HG03457 (cell line): Measurements from ENCODE around the gene CCL8.
"Not testable (repeated sequence)": the region's sequence is repeated elsewhere in the genome, so short reads cannot be mapped to it uniquely, and the experiment has no call there.

Experiments
- ATAC-seq: cut with Tn5 transposase; IDR thresholded peaks from one replicate; pipeline ENCODE4 v1.9.1; 2021; ENCODE audit warnings: moderate number of reproducible peaks; ENCODE audit not compliant: unreplicated experiment

The CCL8 gene

GRCh38 chr17:34313164-34313563, 6.1 kb upstream of the CCL8 start:
- ATAC-seq: no peak

GRCh38 chr17:34314279-34314678, 5.0 kb upstream of the CCL8 start:
- no peak for ATAC-seq

GRCh38 chr17:34318474-34318873, 761 bp upstream of the CCL8 start:
- ATAC-seq: no peak

- no peak for ATAC-seq
Observed at GRCh38 chr17:34321964-34322363, 2.7 kb downstream of the CCL8 start.

- not testable (repeated sequence) for ATAC-seq
Observed at GRCh38 chr17:34327580-34327979, 8.3 kb downstream of the CCL8 start.

GRCh38 chr17:34337701-34338100, 18.5 kb downstream of the CCL8 start:
- ATAC-seq: no peak

GRCh38 chr17:34339138-34339770, 20.0 kb downstream of the CCL8 start:
- ATAC-seq: no peak

GRCh38 chr17:34341916-34342315, 22.7 kb downstream of the CCL8 start:
- no peak for ATAC-seq

- no peak for ATAC-seq
Observed at GRCh38 chr17:34347063-34347462, 27.8 kb downstream of the CCL8 start.

- no peak for ATAC-seq
Observed at GRCh38 chr17:34349751-34350150, 30.5 kb downstream of the CCL8 start.

GRCh38 chr17:34351096-34351495, 31.9 kb downstream of the CCL8 start:
- no peak for ATAC-seq

GRCh38 chr17:34352191-34352590, 33.0 kb downstream of the CCL8 start:
- ATAC-seq: no peak

GRCh38 chr17:34354637-34355036, 35.4 kb downstream of the CCL8 start:
- ATAC-seq: no peak

GRCh38 chr17:34356194-34356593, 37.0 kb downstream of the CCL8 start, which contains the start of gene CCL13:
Gene CCL13 (plus strand): TSS chr17:34356480. CDS start chr17:34356527, 47 bp downstream.
- no peak for ATAC-seq

GRCh38 chr17:34357398-34357797, 38.2 kb downstream of the CCL8 start:
- no peak for ATAC-seq

- no peak for ATAC-seq
Observed at GRCh38 chr17:34358631-34359030, 39.4 kb downstream of the CCL8 start.

GRCh38 chr17:34360601-34361270, 41.5 kb downstream of the CCL8 start:
- no peak for ATAC-seq

- no peak for ATAC-seq
Observed at GRCh38 chr17:34361478-34362061, 42.3 kb downstream of the CCL8 start.

GRCh38 chr17:34363183-34363661, 44.0 kb downstream of the CCL8 start, which contains the start of gene CCL1:
Gene CCL1 (minus strand): TSS chr17:34363233. CDS start chr17:34363161, 72 bp downstream.
- no peak for ATAC-seq

- no peak for ATAC-seq
Observed at GRCh38 chr17:34364751-34365150, 45.5 kb downstream of the CCL8 start.

GRCh38 chr17:34365340-34365739, 46.1 kb downstream of the CCL8 start:
- ATAC-seq: no peak

GRCh38 chr17:34366010-34366409, 46.8 kb downstream of the CCL8 start:
- no peak for ATAC-seq
